Measurements from ENCODE around the gene FBXL14.
A peak's percentile ranks its signal among the peaks of the same experiment; 100 is the strongest.
"Not testable (repeated sequence)": the region's sequence is repeated elsewhere in the genome, so short reads cannot be mapped to it uniquely, and the experiment has no call there.

The FBXL14 gene

DNA sequence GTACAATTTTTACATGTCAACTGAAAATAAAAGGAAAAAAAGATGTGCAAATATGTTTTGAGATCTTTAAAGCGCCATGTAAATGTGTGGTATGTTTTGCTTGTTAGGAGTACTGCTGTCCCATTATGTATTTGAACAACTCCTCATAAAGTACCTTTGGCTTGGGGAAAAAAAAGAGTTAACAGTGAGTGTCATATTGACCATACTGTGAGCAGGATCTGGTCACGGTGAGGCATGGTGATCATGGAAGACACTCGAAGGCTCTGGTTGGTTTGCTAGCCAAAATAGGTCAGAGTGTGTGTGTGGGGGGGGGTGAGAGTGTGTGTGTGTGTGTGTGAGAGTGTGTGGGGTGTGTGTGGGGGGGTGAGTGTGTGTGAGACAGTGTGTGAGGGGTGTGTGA is 10.1 kb upstream of the FBXL14 start:
- Histone ChIP-seq H3K4me1 (ENCODE audit: control insufficient read depth in 1 of 2, insufficient read depth in 2 of 2, low read length in 2 of 2) (peaks cover 9 to 18% of the 10 kb centered on the region in 2 donors), H3K27ac (ENCODE audit: low read length) (no peak overlapping the region), H3K27me3 (ENCODE audit: low read depth, low read length) (no peaks in the 10 kb centered on the region), H3K9me3 (ENCODE audit: control insufficient read depth in 1 of 2, low read length in 2 of 2) (no peaks in the 10 kb centered on the region), H3K36me3 (ENCODE audit: control insufficient read depth in 1 of 2, insufficient read depth in 2 of 2, low read length in 2 of 2) (no peaks in the 10 kb centered on the region), H3K4me3 (ENCODE audit: low read depth in 1 of 2, low read length in 2 of 2) (no peak overlapping the region)

DNA sequence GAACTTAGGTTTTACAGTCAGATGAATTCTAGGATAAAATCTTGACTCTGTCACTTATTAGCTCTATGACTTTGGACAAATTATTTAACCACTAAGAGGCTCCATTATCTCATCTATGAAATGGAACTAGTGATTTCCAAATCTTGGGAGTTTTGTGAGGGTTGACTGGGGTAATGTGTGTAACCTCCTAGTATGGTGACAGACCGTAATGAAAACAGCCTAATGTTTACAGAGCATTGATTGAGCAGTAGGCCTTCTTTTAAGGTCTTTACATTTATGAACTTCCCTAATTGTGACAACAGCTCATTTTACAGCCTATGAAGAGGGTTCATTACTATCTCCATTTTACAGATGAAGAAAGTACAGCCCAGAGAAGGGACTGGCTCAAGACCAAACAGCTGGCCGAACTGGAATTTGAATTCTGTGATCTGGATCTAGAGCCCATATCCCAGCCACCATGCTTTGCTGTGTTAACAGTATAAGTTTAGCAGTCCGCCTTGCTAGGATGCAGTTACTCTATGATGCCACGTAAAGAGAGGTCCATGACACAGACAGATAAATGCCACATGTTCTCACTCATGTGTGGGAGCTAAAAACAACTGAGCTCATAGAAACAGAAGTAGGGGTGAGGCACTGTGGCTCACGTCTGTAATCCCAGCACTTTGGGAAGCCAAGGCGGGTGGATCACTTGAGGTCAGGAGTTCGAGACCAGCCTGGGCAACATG is 9.1 kb upstream of the FBXL14 start:
- peaks cover 9 to 14% of the 10 kb centered on the region in 2 donors for H3K4me1 ChIP-seq (ENCODE audit: control insufficient read depth in 1 of 2, insufficient read depth in 2 of 2, low read length in 2 of 2)
- H3K36me3 ChIP-seq (ENCODE audit: control insufficient read depth in 1 of 2, insufficient read depth in 2 of 2, low read length in 2 of 2) = no peaks in the 10 kb centered on the region

DNA sequence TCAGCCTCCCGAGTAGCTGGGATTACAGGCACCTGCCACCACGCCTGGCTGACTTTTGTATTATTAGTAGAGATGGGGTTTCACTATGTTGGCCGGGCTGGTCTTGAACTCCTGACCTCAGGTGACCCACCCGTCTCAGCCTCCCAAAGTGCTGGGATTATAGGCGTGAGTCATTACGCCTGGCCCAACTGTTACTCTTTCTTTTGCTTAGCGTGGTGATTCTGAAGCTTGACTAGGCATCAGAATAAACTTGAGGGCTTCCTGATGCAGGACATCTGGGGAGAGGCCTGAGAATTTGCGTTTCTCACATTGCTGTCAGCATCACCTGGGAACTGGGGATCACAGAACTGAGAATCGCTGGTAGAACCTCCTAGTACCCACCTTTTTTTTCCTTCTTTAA is 8.3 kb upstream of the FBXL14 start:
- H3K4me1 ChIP-seq (ENCODE audit: control insufficient read depth in 1 of 2, insufficient read depth in 2 of 2, low read length in 2 of 2); H3K36me3 ChIP-seq (ENCODE audit: control insufficient read depth in 1 of 2, insufficient read depth in 2 of 2, low read length in 2 of 2); H3K9me3 ChIP-seq (ENCODE audit: control insufficient read depth in 1 of 2, low read length in 2 of 2); H3K27me3 ChIP-seq (ENCODE audit: low read depth, low read length); H3K4me3 ChIP-seq (ENCODE audit: low read depth in 1 of 2, low read length in 2 of 2); H3K27ac ChIP-seq (ENCODE audit: low read length): not testable (repeated sequence)

More for the DNA sequence above, 9.1 kb upstream of the FBXL14 start:
- no peaks in the 10 kb centered on the region for H3K27me3 ChIP-seq (ENCODE audit: low read depth, low read length)
- H3K27ac ChIP-seq (ENCODE audit: low read length) = no peak overlapping the region
- H3K9me3 ChIP-seq (ENCODE audit: control insufficient read depth in 1 of 2, low read length in 2 of 2) = no peaks in the 10 kb centered on the region
- no peak overlapping the region for H3K4me3 ChIP-seq (ENCODE audit: low read depth in 1 of 2, low read length in 2 of 2)

DNA sequence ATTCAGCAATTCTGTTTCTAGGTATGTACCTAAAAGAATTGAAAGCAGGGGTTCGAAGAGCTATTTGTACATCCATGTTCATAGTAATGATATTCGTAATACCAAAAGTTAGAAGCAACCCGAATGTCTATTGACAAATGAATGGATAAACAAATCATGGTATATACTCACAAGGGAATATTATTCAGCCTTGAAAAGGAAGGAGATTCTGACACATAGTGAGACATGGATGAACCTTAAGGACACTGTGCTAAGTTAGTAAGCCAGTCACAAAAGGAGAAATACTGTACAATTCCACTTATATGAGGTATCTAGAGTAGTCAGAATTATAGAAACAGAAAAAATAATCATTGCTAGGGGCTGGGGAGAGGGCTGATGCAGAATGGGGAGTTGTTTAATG is 4.4 kb upstream of the FBXL14 start:
- no peaks in the 10 kb centered on the region for H3K9me3 ChIP-seq (ENCODE audit: control insufficient read depth in 1 of 2, low read length in 2 of 2)
- no peaks in the 10 kb centered on the region for H3K36me3 ChIP-seq (ENCODE audit: control insufficient read depth in 1 of 2, insufficient read depth in 2 of 2, low read length in 2 of 2)
- no peak overlapping the region for H3K4me3 ChIP-seq (ENCODE audit: low read depth in 1 of 2, low read length in 2 of 2)
- H3K27ac ChIP-seq (ENCODE audit: low read length) = no peak overlapping the region
- H3K27me3 ChIP-seq (ENCODE audit: low read depth, low read length) = no peaks in the 10 kb centered on the region
- H3K4me1 ChIP-seq (ENCODE audit: control insufficient read depth in 1 of 2, insufficient read depth in 2 of 2, low read length in 2 of 2) = peaks cover 6 to 11% of the 10 kb centered on the region in 2 donors

DNA sequence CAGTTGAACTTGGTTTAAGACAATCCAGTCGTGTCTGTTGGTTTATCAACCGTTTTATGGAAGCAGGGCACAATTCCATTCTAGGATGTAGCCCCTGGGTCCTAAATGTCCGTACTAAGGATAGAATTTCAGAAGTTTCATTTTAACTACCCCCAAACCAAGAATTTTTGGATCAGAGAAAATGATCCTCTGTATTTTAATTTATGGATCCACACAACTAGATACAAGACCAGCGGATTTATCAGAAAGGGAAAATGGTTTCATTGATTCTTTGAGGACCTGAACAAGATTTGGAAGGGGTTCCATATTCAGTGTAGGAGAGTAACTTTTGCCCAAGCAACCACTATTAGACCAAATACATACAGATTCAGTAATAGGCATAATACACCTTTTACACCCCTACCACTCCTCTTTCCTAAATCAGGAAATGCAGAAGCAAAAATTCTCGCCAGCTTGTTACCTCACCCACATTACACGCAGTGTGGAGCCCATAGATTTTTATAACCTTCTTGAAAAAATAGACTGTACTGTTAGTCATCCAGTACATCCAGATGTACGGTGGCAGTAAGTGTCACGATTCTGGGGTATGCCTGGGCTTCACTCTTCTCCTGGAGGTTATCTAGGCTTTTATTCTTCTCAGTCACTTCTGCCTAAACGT is 1.4 kb upstream of the FBXL14 start:
- H3K4me1 ChIP-seq (ENCODE audit: control insufficient read depth in 1 of 2, insufficient read depth in 2 of 2, low read length in 2 of 2) = peaks cover 20 to 28% of the 10 kb centered on the region in 2 donors
- H3K36me3 ChIP-seq (ENCODE audit: control insufficient read depth in 1 of 2, insufficient read depth in 2 of 2, low read length in 2 of 2) = no peaks in the 10 kb centered on the region
- peak overlapping the region; percentile 65 to 82 for H3K4me3 ChIP-seq (ENCODE audit: low read depth in 1 of 2, low read length in 2 of 2)
- peak overlapping the region; percentile 92 for H3K27ac ChIP-seq (ENCODE audit: low read length)
- H3K27me3 ChIP-seq (ENCODE audit: low read depth, low read length) = no peaks in the 10 kb centered on the region
- no peaks in the 10 kb centered on the region for H3K9me3 ChIP-seq (ENCODE audit: control insufficient read depth in 1 of 2, low read length in 2 of 2)

DNA sequence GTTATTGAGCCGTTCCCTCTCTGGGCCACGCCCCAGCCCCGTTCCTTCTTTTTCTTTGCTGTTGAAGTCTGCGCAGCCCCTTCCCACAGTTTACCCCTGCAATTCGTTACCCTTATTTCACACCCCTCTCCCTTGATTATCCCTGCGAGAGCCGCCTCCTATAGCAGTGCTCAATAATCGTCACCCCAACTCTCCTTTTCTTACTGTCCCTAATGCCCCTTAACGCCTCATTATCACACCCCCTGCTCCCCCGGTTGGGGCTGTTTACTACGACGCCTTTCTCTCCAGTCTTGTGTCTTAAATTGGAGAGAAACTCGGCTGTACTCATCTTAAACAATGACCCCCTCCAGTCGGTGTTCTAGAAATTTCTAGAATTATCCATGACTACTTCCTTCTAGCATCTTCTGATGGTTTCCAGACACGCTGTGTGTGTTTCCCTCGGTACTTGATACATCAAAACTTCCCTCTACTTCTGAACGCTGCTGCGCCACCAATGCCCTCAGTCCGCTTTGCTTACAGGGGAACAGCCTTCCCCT is 713 bp upstream of the FBXL14 start:
- H3K4me1 ChIP-seq (ENCODE audit: control insufficient read depth in 1 of 2, insufficient read depth in 2 of 2, low read length in 2 of 2) = peaks cover 20 to 35% of the 10 kb centered on the region in 2 donors
- H3K27me3 ChIP-seq (ENCODE audit: low read depth, low read length) = no peaks in the 10 kb centered on the region

DNA sequence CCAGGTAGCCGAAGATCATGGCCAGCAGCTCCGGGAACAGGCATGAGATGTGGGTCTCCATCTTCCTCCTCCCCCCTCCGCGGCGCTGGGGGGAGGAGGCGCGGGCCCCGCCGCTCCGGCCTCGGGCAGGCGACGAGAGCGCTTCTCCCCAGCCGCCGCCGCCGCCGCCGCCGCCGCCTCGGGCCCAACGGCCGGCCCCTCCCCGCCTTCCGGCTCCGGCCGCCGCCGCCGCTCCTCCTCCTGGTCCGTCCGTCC is 448 bp downstream of the FBXL14 start:
- H3K27me3 ChIP-seq (ENCODE audit: low read depth, low read length) = no peaks in the 10 kb centered on the region
- peak overlapping the region; percentile 80 to 95 for H3K4me3 ChIP-seq (ENCODE audit: low read depth in 1 of 2, low read length in 2 of 2)
- no peak overlapping the region for H3K27ac ChIP-seq (ENCODE audit: low read length)
- H3K4me1 ChIP-seq (ENCODE audit: control insufficient read depth in 1 of 2, insufficient read depth in 2 of 2, low read length in 2 of 2) = peaks cover 20 to 41% of the 10 kb centered on the region in 2 donors
- H3K9me3 ChIP-seq (ENCODE audit: control insufficient read depth in 1 of 2, low read length in 2 of 2) = no peaks in the 10 kb centered on the region
- no peaks in the 10 kb centered on the region for H3K36me3 ChIP-seq (ENCODE audit: control insufficient read depth in 1 of 2, insufficient read depth in 2 of 2, low read length in 2 of 2)

More for the DNA sequence above, 713 bp upstream of the FBXL14 start:
- Histone ChIP-seq H3K4me3 (ENCODE audit: low read depth in 1 of 2, low read length in 2 of 2) (peak overlapping the region; percentile 65 to 82), H3K27ac (ENCODE audit: low read length) (peak overlapping the region; percentile 92), H3K36me3 (ENCODE audit: control insufficient read depth in 1 of 2, insufficient read depth in 2 of 2, low read length in 2 of 2) (no peaks in the 10 kb centered on the region), H3K9me3 (ENCODE audit: control insufficient read depth in 1 of 2, low read length in 2 of 2) (no peaks in the 10 kb centered on the region)

DNA sequence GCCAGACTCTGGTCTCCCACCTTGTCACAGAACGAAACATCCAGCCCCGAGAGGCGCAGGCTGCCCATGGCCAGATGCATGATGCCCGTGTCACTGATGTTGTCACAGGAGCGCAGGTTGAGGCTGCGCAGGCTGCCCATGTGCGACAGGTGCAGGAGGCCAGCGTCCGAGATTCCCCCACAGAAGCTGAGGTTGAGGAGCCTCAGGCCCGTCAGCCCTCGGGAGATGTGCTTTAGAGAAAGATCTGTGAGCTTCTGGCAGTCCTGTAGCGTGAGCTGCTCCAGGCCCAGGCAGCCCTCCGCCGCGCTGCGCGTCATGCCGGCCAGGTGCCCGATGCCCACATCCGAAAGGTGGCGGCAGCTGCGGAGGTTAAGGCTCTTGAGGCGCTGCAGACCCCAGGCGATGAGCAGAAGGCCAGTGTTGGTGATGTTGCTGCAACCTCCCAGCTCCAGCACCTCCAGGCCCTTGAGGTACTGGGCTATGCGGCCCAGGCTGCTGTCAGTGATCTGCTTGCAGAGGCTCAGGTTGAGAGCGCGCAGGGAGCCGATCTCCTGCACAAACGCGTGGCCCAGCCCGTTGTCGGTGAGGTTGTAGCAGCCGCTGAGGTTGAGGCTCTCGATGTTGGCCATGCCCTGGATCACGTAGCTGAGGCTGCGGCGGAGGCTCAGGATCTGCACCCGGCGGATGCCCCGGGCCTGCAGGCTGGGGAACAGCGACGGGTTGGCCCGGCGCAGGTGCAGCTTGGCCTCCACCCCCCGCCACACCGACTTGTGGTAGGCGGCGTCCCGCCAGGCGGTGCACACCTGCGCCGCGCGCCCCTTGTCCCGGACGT is 991 bp downstream of the FBXL14 start:
- peak overlapping the region; percentile 80 to 95 for H3K4me3 ChIP-seq (ENCODE audit: low read depth in 1 of 2, low read length in 2 of 2)
- no peaks in the 10 kb centered on the region for H3K36me3 ChIP-seq (ENCODE audit: control insufficient read depth in 1 of 2, insufficient read depth in 2 of 2, low read length in 2 of 2)
- H3K27ac ChIP-seq (ENCODE audit: low read length) = peak overlapping the region; percentile 52
- H3K4me1 ChIP-seq (ENCODE audit: control insufficient read depth in 1 of 2, insufficient read depth in 2 of 2, low read length in 2 of 2) = peaks cover 20 to 41% of the 10 kb centered on the region in 2 donors
- H3K9me3 ChIP-seq (ENCODE audit: control insufficient read depth in 1 of 2, low read length in 2 of 2) = no peaks in the 10 kb centered on the region
- H3K27me3 ChIP-seq (ENCODE audit: low read depth, low read length) = no peaks in the 10 kb centered on the region

DNA sequence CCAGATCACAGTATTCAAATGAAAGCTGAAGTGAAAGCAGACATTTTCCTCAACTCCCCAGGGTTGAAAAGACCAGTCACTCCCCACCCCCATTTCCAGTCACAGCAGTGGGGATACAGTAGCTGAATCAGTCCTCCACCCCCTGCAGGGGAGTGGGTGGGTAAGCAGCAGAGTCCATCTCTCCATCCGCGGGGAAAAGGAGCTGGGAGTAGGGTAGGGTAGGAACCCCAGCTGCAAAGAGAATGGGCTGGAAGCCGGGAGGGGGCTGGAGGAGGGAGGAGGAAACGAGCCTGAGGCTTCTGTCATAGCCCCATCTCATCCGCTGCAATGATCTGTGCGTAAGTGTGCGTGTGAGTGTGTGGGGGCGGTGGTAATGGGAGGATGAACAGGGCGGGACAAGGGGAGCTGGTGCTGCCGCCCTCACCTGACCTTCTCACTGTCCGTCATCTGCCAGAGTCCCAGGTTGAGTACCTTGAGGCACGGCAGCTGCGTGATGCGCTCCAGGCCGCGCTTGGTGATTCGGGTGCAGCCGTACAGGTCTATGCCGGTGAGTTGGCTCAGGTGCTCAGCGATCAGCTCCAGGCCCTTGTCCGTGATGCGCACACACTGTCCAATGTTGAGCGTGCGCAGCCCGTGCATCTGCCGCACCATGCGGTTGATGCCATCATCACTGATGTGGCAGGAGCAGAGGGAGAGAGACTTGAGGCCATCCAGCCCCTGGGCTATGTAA is 1.8 kb downstream of the FBXL14 start:
- peak overlapping the region; percentile 80 to 95 for H3K4me3 ChIP-seq (ENCODE audit: low read depth in 1 of 2, low read length in 2 of 2)
- peak overlapping the region; percentile 52 for H3K27ac ChIP-seq (ENCODE audit: low read length)
- no peaks in the 10 kb centered on the region for H3K27me3 ChIP-seq (ENCODE audit: low read depth, low read length)
- peaks cover 20 to 47% of the 10 kb centered on the region in 2 donors for H3K4me1 ChIP-seq (ENCODE audit: control insufficient read depth in 1 of 2, insufficient read depth in 2 of 2, low read length in 2 of 2)
- no peaks in the 10 kb centered on the region for H3K9me3 ChIP-seq (ENCODE audit: control insufficient read depth in 1 of 2, low read length in 2 of 2)
- H3K36me3 ChIP-seq (ENCODE audit: control insufficient read depth in 1 of 2, insufficient read depth in 2 of 2, low read length in 2 of 2) = no peaks in the 10 kb centered on the region

DNA sequence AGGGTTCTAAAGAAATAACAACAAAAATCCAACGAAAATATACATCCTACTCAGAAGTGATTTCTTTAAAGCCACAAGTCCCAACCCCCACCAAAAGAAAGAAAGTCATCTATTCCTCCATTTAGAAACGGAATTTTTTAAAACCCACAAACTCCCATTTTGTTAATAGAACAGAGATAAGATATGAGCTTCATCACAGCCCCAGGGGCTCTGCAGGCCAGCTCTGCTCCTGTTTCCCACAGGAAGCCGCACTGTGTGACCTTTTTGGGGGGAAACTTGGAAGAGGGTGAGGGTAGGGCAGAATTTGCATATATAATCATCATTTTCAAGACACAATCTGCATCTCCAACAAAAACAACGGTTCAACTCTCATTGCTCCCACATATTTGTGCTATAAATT is 2.8 kb downstream of the FBXL14 start:
- no peaks in the 10 kb centered on the region for H3K27me3 ChIP-seq (ENCODE audit: low read depth, low read length)
- H3K4me1 ChIP-seq (ENCODE audit: control insufficient read depth in 1 of 2, insufficient read depth in 2 of 2, low read length in 2 of 2) = peaks cover 20 to 49% of the 10 kb centered on the region in 2 donors
- no peaks in the 10 kb centered on the region for H3K36me3 ChIP-seq (ENCODE audit: control insufficient read depth in 1 of 2, insufficient read depth in 2 of 2, low read length in 2 of 2)
- peak overlapping the region; percentile 60 to 61 for H3K4me3 ChIP-seq (ENCODE audit: low read depth in 1 of 2, low read length in 2 of 2)
- H3K27ac ChIP-seq (ENCODE audit: low read length) = peak overlapping the region; percentile 24
- H3K9me3 ChIP-seq (ENCODE audit: control insufficient read depth in 1 of 2, low read length in 2 of 2) = no peaks in the 10 kb centered on the region

DNA sequence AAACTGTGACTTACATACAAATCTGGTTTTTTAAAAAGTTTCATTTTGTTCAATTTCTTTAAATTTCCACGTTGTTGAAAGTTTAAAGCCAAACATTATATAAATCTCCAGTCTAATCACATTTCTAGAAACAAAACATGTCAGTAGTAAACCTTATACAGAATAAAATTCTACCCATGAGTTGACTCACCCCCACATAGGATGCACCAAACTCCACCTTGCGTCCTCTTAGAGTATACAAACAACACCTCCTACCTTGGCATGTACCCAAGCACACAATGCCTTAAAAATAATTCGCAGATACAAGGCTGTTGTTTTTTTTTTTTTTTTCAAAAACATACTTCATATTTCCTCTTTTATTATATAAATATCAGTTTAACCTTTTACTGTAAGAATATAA is 3.3 kb downstream of the FBXL14 start:
- no peaks in the 10 kb centered on the region for H3K36me3 ChIP-seq (ENCODE audit: control insufficient read depth in 1 of 2, insufficient read depth in 2 of 2, low read length in 2 of 2)
- H3K4me1 ChIP-seq (ENCODE audit: control insufficient read depth in 1 of 2, insufficient read depth in 2 of 2, low read length in 2 of 2) = peaks cover 19 to 49% of the 10 kb centered on the region in 2 donors
- H3K4me3 ChIP-seq (ENCODE audit: low read depth in 1 of 2, low read length in 2 of 2) = peak overlapping the region; percentile 60 to 61
- no peaks in the 10 kb centered on the region for H3K27me3 ChIP-seq (ENCODE audit: low read depth, low read length)
- H3K27ac ChIP-seq (ENCODE audit: low read length) = no peak overlapping the region
- H3K9me3 ChIP-seq (ENCODE audit: control insufficient read depth in 1 of 2, low read length in 2 of 2) = no peaks in the 10 kb centered on the region
